ENCODE measurements around the gene SHOX.

GRCh38 chrX:635428-636090, 5.0 kb downstream of the SHOX start:
- no peak for TF ChIP-seq CTCF (conservative IDR thresholded peaks at IDR 0.05)
- no peak for TF ChIP-seq EZH2 (IDR thresholded peaks at IDR 0.05; ENCODE audit: low read depth)
